ENCODE measurements around the gene ITGA7. TPM values are rescaled to one million over a fixed set of nuclear protein-coding genes. Genes with fewer than 3 reads are reported as not detected.

ITGA7 gene
- total RNA-seq, 1 donor from 2014 or later: 33.2 TPM

DNA sequence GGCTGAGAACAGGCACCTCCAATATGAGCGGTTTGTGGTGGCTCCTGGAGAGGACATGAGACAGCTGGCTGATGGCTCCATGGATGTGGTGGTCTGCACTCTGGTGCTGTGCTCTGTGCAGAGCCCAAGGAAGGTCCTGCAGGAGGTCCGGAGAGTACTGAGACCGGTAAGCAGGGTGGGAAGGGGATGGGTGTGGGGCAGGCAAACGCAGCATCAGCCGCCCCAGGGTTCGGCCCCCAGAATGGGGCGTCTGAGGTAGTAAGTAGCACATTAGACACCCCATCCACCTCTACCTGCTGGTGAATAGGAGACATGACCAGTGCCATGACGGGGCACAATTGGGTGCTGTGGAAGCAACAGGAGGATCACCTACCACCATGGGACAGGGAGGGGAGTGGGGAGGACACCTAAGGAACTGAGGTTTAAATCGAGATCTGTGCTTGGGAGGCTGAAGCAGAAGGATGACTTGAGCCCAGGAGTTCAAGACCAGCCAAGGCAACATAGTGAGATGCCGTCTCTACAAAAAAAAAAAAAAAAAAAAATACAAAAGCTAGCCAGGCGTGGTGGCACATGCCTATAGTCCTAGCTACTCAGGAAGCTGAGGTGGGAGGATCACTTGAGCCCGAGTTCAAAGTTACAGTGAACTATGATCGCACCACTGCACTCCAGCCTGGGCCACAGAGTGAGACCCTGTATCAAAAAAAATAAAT lies 25.5 kb downstream of the ITGA7 start:
- no peak for DNase-seq (ENCODE audit: low spot score in 2 of 2, unreplicated experiment in 2 of 2)
- H3K27ac Mint-ChIP-seq: no peak overlapping the region
- H3K36me3 Mint-ChIP-seq: no peaks in the 10 kb centered on the region

DNA sequence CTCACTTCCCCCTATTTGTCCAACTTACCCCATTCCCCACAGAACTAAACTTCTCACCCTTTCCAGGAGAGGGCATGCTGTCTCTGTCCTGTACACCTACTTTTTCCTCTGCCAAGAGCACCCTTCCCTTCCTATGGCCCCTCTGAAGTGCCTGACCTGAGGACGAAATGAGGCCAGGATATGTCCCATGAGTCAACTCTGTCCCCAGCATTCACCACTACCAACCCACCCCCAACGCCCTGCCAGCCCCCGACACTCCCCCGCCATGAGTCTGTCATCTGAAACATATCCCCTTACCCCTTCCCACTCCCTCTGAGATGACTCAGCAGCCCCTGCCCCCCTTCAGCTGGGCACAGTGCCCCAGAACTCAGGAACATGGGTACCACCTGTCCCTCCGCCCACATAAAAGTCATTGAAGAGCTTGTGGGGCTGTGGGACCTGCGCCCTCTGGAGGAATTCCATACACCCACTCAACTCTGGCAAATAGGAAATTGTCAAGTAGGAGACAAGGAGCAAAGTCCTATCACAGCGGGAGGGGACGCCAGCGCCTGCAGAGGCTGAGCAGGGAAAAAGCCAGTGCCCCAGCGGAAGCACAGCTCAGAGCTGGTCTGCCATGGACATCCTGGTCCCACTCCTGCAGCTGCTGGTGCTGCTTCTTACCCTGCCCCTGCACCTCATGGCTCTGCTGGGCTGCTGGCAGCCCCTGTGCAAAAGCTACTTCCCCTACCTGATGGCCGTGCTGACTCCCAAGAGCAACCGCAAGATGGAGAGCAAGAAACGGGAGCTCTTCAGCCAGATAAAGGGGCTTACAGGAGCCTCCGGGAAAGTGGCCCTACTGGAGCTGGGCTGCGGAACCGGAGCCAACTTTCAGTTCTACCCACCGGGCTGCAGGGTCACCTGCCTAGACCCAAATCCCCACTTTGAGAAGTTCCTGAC lies 26.3 kb downstream of the ITGA7 start:
- TF ChIP-seq, protein P1, sequence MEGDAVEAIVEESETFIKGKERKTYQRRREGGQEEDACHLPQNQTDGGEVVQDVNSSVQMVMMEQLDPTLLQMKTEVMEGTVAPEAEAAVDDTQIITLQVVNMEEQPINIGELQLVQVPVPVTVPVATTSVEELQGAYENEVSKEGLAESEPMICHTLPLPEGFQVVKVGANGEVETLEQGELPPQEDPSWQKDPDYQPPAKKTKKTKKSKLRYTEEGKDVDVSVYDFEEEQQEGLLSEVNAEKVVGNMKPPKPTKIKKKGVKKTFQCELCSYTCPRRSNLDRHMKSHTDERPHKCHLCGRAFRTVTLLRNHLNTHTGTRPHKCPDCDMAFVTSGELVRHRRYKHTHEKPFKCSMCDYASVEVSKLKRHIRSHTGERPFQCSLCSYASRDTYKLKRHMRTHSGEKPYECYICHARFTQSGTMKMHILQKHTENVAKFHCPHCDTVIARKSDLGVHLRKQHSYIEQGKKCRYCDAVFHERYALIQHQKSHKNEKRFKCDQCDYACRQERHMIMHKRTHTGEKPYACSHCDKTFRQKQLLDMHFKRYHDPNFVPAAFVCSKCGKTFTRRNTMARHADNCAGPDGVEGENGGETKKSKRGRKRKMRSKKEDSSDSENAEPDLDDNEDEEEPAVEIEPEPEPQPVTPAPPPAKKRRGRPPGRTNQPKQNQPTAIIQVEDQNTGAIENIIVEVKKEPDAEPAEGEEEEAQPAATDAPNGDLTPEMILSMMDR (IDR thresholded peaks at IDR 0.05; ENCODE audit: unreplicated experiment): no peak
- no peak for DNase-seq (ENCODE audit: low spot score in 2 of 2, unreplicated experiment in 2 of 2)
- no peaks in the 10 kb centered on the region for H3K36me3 Mint-ChIP-seq
- no peaks in the 10 kb centered on the region for H3K9me3 Mint-ChIP-seq
- H3K27ac Mint-ChIP-seq: no peak overlapping the region
- H3K4me3 Mint-ChIP-seq: peak overlapping the region; percentile 42
- H3K27me3 Mint-ChIP-seq (ENCODE audit: low read depth): peaks cover 50% of the 10 kb centered on the region
- H3K4me1 Mint-ChIP-seq: peaks cover 7% of the 10 kb centered on the region

More for the DNA sequence above, 25.5 kb downstream of the ITGA7 start:
- Mint-ChIP-seq H3K4me1 (peaks cover 7% of the 10 kb centered on the region), H3K9me3 (no peaks in the 10 kb centered on the region), H3K4me3 (no peak overlapping the region), H3K27me3 (ENCODE audit: low read depth) (peaks cover 48% of the 10 kb centered on the region)
- TF ChIP-seq, protein P1 (IDR thresholded peaks at IDR 0.05; ENCODE audit: unreplicated experiment): no peak

DNA sequence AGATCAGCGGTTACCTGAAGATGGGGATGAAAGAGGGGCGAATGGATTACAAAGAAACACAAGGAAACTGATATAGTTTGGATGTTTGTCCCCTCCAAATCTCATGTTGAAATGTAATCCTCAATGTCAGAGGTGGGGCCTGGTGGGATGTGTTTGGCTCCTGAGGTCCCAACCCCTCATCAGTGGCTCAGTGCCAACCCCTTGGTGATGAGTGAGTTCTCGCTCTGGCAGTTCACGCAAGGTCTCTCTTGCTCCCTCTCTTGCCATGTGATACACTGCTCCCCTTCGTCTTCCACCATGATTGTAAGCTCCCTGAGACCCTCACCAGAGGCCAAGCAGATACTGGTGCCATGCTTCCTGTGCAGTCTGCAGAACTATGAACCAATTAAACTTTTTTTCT lies 28.0 kb downstream of the ITGA7 start:
- Mint-ChIP-seq H3K4me1 (peaks cover 7% of the 10 kb centered on the region), H3K27me3 (ENCODE audit: low read depth) (peaks cover 55% of the 10 kb centered on the region), H3K36me3 (no peaks in the 10 kb centered on the region), H3K27ac (no peak overlapping the region), H3K4me3 (no peak overlapping the region), H3K9me3 (no peaks in the 10 kb centered on the region)
- no peak for DNase-seq (ENCODE audit: low spot score in 2 of 2, unreplicated experiment in 2 of 2)
- TF ChIP-seq, protein P1 (IDR thresholded peaks at IDR 0.05; ENCODE audit: unreplicated experiment): no peak

DNA sequence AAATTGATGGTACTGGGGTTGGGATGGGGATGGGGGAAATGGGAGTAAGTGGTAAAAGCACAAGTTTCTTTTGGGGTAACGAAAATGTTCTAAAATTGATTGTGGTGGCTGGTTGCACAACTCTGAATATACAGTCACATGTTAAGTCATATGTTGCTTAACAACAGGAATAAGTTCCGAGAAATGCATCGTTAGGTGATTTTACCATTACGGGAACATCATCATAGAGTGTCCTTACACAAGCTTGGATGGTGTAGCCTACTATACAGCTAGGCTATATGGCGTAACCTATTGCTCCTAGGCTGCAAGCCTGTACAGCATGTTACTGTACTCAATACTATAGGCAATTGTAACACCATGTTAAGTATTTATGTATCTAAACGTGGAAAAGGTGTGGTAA lies 31.0 kb downstream of the ITGA7 start:
- peaks cover 47% of the 10 kb centered on the region for H3K27me3 Mint-ChIP-seq (ENCODE audit: low read depth)
- H3K9me3 Mint-ChIP-seq: no peaks in the 10 kb centered on the region
- no peaks in the 10 kb centered on the region for H3K36me3 Mint-ChIP-seq
- no peak overlapping the region for H3K27ac Mint-ChIP-seq
- no peak overlapping the region for H3K4me3 Mint-ChIP-seq
- DNase-seq (ENCODE audit: low spot score in 2 of 2, unreplicated experiment in 2 of 2): no peak
- TF ChIP-seq, protein P1 (IDR thresholded peaks at IDR 0.05; ENCODE audit: unreplicated experiment): no peak
- peaks cover 7% of the 10 kb centered on the region for H3K4me1 Mint-ChIP-seq

DNA sequence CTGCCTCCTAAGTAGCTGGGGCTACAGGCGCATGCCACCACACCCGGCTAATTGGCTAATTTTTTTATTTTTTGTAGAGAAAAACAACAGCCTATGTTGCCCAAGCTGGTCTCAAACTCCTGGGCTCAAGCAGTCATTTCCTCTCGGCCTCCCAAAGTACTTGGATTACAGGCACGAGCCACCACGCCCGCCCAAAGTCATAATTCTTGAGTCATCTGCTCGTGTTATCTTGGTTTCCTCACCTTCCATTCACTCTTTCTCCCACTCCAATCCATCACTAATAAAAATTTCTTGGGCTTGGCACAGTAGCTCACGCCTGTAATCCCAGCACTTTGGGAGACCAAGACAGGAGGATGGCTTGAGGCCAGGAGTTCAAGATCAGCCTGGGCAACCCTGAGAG lies 32.0 kb downstream of the ITGA7 start:
- Mint-ChIP-seq H3K27me3 (ENCODE audit: low read depth) (peaks cover 39% of the 10 kb centered on the region), H3K27ac (no peak overlapping the region), H3K9me3 (no peaks in the 10 kb centered on the region), H3K4me3 (no peak overlapping the region), H3K4me1 (no peaks in the 10 kb centered on the region), H3K36me3 (no peaks in the 10 kb centered on the region)
- DNase-seq (ENCODE audit: low spot score in 2 of 2, unreplicated experiment in 2 of 2): no peak
- TF ChIP-seq, protein P1 (IDR thresholded peaks at IDR 0.05; ENCODE audit: unreplicated experiment): no peak

All from mesothelial cell of epicardium (in vitro differentiated cells).